Measurements from ENCODE around the gene RHEX.

DNA sequence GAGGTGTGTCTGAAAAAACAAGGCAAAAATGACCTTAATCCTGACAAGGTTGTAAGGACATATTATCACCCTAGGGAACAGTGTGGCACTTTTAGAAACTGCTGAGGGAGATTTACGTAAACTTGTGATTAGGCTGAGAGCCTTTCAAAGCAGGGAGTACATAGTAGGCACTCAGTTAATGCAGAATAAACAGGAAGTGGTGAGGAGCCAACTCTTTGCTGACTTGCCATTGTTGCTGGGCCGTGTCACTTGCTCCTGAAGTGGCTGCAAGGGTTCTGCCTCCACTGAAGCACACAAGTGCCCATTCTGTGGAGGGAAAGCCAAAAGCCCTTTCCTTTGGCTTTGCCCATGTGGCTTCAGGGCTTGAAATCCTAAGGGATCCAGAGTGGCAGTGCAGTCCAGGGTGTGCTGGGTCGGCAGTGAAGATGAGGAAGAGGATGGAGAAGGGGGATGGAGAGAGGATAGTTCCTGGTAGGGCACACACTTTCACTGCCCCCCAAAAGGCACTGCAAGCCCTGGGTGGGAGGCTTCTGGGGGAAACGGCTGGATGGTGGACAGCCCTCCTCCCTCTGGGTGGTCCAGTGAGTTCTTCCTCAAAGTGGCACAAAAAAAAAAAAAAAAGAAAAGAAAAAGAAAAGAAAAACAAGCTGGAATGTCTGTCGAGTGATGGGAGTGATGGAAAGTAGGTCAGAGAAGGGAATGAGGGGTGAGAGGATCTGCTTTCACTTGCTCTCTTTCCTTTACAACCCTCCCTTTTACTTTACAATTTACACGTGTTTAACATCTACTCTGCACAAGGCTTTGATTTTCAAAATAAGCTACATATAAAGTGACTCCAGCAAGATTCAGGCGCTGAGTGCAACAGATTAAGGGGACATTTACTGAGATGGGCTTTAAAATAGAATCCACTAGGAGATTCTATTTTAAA is 13.7 kb upstream of the RHEX start:
- TF ChIP-seq POLR2AphosphoS5 (IDR thresholded peaks at IDR 0.05; ENCODE audit: low read depth, low read length) (no peak), TAF1 (IDR thresholded peaks at IDR 0.05; ENCODE audit: borderline replicate concordance, insufficient read depth, low read length) (no peak), SIN3A (IDR thresholded peaks at IDR 0.05; ENCODE audit: borderline replicate concordance, insufficient read depth, low read length) (no peak)
